ENCODE measurements around the gene CTDSPL. TPM values are rescaled to one million over a fixed set of nuclear protein-coding genes. Genes with fewer than 3 reads are reported as not detected.

Gene CTDSPL
- total RNA-seq, 1 donor: 33.6 TPM

GRCh38 chr3:37859354-37859753, 2.3 kb upstream of the CTDSPL start:
- no peak for TF ChIP-seq CTCF (IDR thresholded peaks at IDR 0.05; ENCODE audit: insufficient read depth, low read length)
- no peak for DNase-seq (ENCODE audit: low read depth)
- no peak overlapping the region for H3K4me3 ChIP-seq (ENCODE audit: low read depth, low read length)

- no peak for DNase-seq (ENCODE audit: low read depth)
- H3K4me3 ChIP-seq (ENCODE audit: low read depth, low read length): peak overlapping the region; percentile 33
- TF ChIP-seq CTCF (IDR thresholded peaks at IDR 0.05; ENCODE audit: insufficient read depth, low read length): no peak
Observed at GRCh38 chr3:37859908-37860199, 1.8 kb upstream of the CTDSPL start.

- peak; percentile 64 for DNase-seq (ENCODE audit: low read depth)
- no peak for TF ChIP-seq CTCF (IDR thresholded peaks at IDR 0.05; ENCODE audit: insufficient read depth, low read length)
- H3K4me3 ChIP-seq (ENCODE audit: low read depth, low read length): peak overlapping the region; percentile 73
Observed at GRCh38 chr3:37862219-37862902, 681 bp downstream of the CTDSPL start.

- DNase-seq (ENCODE audit: low read depth): no peak
- no peak for TF ChIP-seq CTCF (IDR thresholded peaks at IDR 0.05; ENCODE audit: insufficient read depth, low read length)
- H3K4me3 ChIP-seq (ENCODE audit: low read depth, low read length): peak overlapping the region; percentile 73
Observed at GRCh38 chr3:37862903-37863815, 1.5 kb downstream of the CTDSPL start.

DNA sequence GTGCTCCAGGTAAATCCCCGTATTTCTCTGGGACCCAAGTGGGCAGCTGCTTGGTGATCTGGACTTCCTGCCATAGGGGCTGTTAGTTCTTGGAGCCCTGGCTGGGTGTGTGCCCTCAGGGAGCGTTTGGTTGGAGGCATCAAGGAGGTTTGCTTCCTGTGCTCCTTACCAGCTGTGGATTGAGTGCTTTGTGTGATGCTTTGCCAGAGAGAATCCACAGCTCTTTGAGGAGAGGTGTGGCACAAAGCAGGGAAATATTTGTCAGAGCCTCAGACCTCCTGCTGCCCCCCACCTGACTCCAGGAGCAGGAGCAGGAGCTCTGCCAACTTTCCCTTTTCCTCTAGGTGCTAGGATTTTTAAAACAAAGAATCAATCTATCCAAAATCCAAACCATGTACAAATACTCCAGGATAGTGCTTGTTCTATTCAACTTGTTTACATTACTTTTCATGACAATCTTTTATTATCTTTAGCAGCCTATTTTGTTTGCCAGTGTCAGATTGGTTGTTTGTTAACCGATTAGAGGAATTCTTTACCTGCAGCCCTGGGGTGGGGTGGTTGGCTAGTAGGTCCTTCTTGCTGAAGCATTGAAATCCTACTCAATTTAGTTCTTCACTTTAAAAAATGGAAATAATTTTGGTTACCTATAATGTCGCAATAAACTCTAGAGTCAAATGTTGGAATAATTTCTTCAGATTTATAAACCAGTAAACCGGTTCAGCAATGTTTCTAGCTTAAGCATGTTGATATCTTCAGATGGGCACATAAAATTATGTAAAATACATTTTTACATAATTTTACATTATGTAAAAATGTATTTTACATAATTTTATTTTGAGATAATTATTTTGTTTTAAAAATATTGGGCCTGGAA, 2.5 kb downstream of the CTDSPL start:
- TF ChIP-seq CTCF (IDR thresholded peaks at IDR 0.05; ENCODE audit: insufficient read depth, low read length): no peak
- no peak for DNase-seq (ENCODE audit: low read depth)
- peak overlapping the region; percentile 14 for H3K4me3 ChIP-seq (ENCODE audit: low read depth, low read length)

GRCh38 chr3:37864904-37865303, 3.2 kb downstream of the CTDSPL start:
- no peak for DNase-seq (ENCODE audit: low read depth)
- no peak for TF ChIP-seq CTCF (IDR thresholded peaks at IDR 0.05; ENCODE audit: insufficient read depth, low read length)
- no peak overlapping the region for H3K4me3 ChIP-seq (ENCODE audit: low read depth, low read length)
